Measurements from ENCODE around the gene SLC24A3.

GRCh38 chr20:19749618-19750071, 537.2 kb downstream of the SLC24A3 start:
- no peak for TF ChIP-seq CTCF (IDR thresholded peaks at IDR 0.05)
- TF ChIP-seq POLR2A (IDR thresholded peaks at IDR 0.05), result no peak
